Endothelial cell of umbilical vein (primary cell): ENCODE measurements around the gene FAM217A. TPM values are rescaled to one million over a fixed set of nuclear protein-coding genes. Genes with fewer than 3 reads are reported as not detected.

Source experiments
- BruUV-seq: library from RNA; stranded (reverse); fragments of 400-500 nt; replicated peaks from 2 replicates; lab custom pipeline; 2021; lab: Mats Ljungman, UMichigan
- CTCF ChIA-PET: fragments of 300-600, 350-600 bp; sonication (Branson Sonifier 250); formaldehyde crosslinking; loops from one replicate; lab custom pipeline; 2021; ENCODE audit warnings: antibody characterized with exemption, inconsistent platforms; lab: Charles Lee
- POLR2A ChIA-PET: fragments of 300-600, 350-600 bp; sonication (Branson Sonifier 250); formaldehyde crosslinking; loops from one replicate; lab custom pipeline; 2021; ENCODE audit warnings: antibody characterized with exemption, inconsistent platforms; lab: Charles Lee
- DNase-seq: peaks from one replicate; pipeline ENCODE4 v3.0.0-alpha.2; 2011; ENCODE audit warnings: low read depth, low spot score
- FAIRE-seq: peaks from 2 replicates; lab custom pipeline; 2011; peaks lifted over from hg19 to GRCh38; lab: Jason Lieb, UNC
- H2AFZ ChIP-seq: 2 replicates; pipeline ENCODE4 v1.6.0; 2012; ENCODE audit warnings: low read depth, low read length, control low read depth, inconsistent platforms
- H3K27ac ChIP-seq: 2 replicates; pipeline ENCODE4 v1.5.1; 2011; ENCODE audit warnings: low read depth, mild to moderate bottlenecking, control low read depth, low read length, moderate library complexity; ENCODE audit not compliant: insufficient read depth
- H3K27me3 ChIP-seq, 2 experiments: 2 replicates each; pipeline versions ENCODE4 v1.6.0 to v1.6.1; 2011; ENCODE audit warnings: low read length in 2 of 2, mixed read lengths in 1 of 2; ENCODE audit not compliant: control insufficient read depth in 2 of 2, insufficient read depth in 2 of 2
- H3K36me3 ChIP-seq, 2 experiments: 2 replicates in 1 of 2; 3 replicates in 1 of 2; pipeline ENCODE4 v1.5.1; 2011; ENCODE audit warnings: low read length in 2 of 2, mild to moderate bottlenecking in 1 of 2, moderate library complexity in 1 of 2; ENCODE audit not compliant: control insufficient read depth in 2 of 2, insufficient read depth in 2 of 2; ENCODE audit errors: extremely low read depth in 1 of 2
- H3K4me1 ChIP-seq: 3 replicates; pipeline ENCODE4 v1.5.1; 2011; ENCODE audit warnings: mild to moderate bottlenecking, low read length; ENCODE audit not compliant: control insufficient read depth, insufficient read depth; ENCODE audit errors: extremely low read depth
- H3K4me2 ChIP-seq: 2 replicates; pipeline ENCODE4 v1.6.1; 2011; ENCODE audit warnings: low read length, control low read depth, mixed read lengths; ENCODE audit not compliant: insufficient read depth
- H3K4me3 ChIP-seq, 3 experiments: fragments of 200-600 bp in 1 of 3; sonication (generic), shearing (Covaris generic) in 1 of 3; replicated peaks in 1 of 3; 2 replicates each; pipeline ENCODE4 v1.5.1; 2011 to 2016; ENCODE audit warnings: control low read depth in 3 of 3, low read length in 3 of 3, mild to moderate bottlenecking in 2 of 3, inconsistent platforms in 1 of 3, low read depth in 1 of 3, moderate library complexity in 1 of 3; ENCODE audit not compliant: insufficient read depth in 1 of 3
- H3K79me2 ChIP-seq: 2 replicates; pipeline ENCODE4 v1.6.0; 2012; ENCODE audit warnings: low read length, inconsistent platforms; ENCODE audit not compliant: control insufficient read depth, insufficient read depth
- H3K9ac ChIP-seq: replicated peaks from 2 replicates; pipeline ENCODE3; 2011; ENCODE audit warnings: low read length, control low read depth; ENCODE audit not compliant: insufficient read depth; ENCODE audit errors: extremely low read depth
- H3K9me1 ChIP-seq: replicated peaks from 3 replicates; pipeline ENCODE4 v1.6.0; 2011; ENCODE audit warnings: mild to moderate bottlenecking, low read length; ENCODE audit not compliant: control insufficient read depth, insufficient read depth; ENCODE audit errors: extremely low read depth
- H3K9me3 ChIP-seq: replicated peaks from 2 replicates; pipeline ENCODE4 v1.5.1; 2012; ENCODE audit warnings: low read length, inconsistent platforms; ENCODE audit not compliant: control insufficient read depth, insufficient read depth
- H4K20me1 ChIP-seq: replicated peaks from 2 replicates; pipeline ENCODE3; 2011; ENCODE audit warnings: mild to moderate bottlenecking, low read length; ENCODE audit not compliant: control insufficient read depth, insufficient read depth; ENCODE audit errors: extremely low read depth
- CTCF ChIP-seq, 2 donors: IDR thresholded peaks; 1 replicate in 1 of 2; 2 replicates in 1 of 2; pipeline ENCODE4 v1.5.1; 2011; ENCODE audit warnings: low read length in 2 of 2, mild to moderate bottlenecking in 2 of 2, moderate library complexity in 2 of 2, control low read depth in 1 of 2, inconsistent platforms in 1 of 2, low read depth in 1 of 2; ENCODE audit not compliant: insufficient read depth in 1 of 2; ENCODE audit errors: extremely low read depth in 1 of 2
- EZH2 ChIP-seq: IDR thresholded peaks from 2 replicates; pipeline ENCODE4 v1.6.1; 2012; ENCODE audit warnings: borderline replicate concordance, low read depth, mild to moderate bottlenecking, moderate library complexity, low read length, inconsistent platforms; ENCODE audit not compliant: severe bottlenecking
- FOS ChIP-seq: IDR thresholded peaks from 2 replicates; pipeline ENCODE4 v1.6.1; 2011; ENCODE audit warnings: mild to moderate bottlenecking, low read length, moderate library complexity, borderline replicate concordance; ENCODE audit not compliant: insufficient read depth
- GATA2 ChIP-seq: IDR thresholded peaks from 2 replicates; pipeline ENCODE4 v1.7.0; 2011; ENCODE audit warnings: low read depth, mild to moderate bottlenecking, moderate library complexity, mixed read lengths, low read length; ENCODE audit not compliant: insufficient read length, insufficient read depth
- JUN ChIP-seq: IDR thresholded peaks from 2 replicates; pipeline ENCODE4 v1.6.1; 2011; ENCODE audit warnings: borderline replicate concordance, low read depth; ENCODE audit not compliant: insufficient read length, insufficient read depth
- MYC ChIP-seq: IDR thresholded peaks from one replicate; pipeline ENCODE4 v1.6.1; 2011; ENCODE audit warnings: mild to moderate bottlenecking, low read depth, low read length
- POLR2A ChIP-seq: IDR thresholded peaks from 2 replicates; pipeline ENCODE4 v1.6.1; 2012; ENCODE audit warnings: low read depth, mild to moderate bottlenecking, control low read depth, low read length
- POLR2AphosphoS5 ChIP-seq: IDR thresholded peaks from 2 replicates; pipeline ENCODE4 v1.6.1; 2012; ENCODE audit warnings: low read depth, mild to moderate bottlenecking, control low read depth, low read length, moderate library complexity; ENCODE audit not compliant: insufficient read depth
- dilution Hi-C: fragments of 300-500 bp; cut with MboI; formaldehyde crosslinking; loops from one replicate; pipeline ENCODE4 v1.15.0; 2019; ENCODE audit warnings: low sequenced_read_pairs; ENCODE audit not compliant: extremely low pct_ligation_motif_present
- intact Hi-C: fragments of 100-400 bp; cut with micrococcal nuclease; formaldehyde crosslinking; loops from one replicate; pipeline ENCODE4 v1.10.0; 2022
- polyA plus RNA-seq, 4 experiments: library from polyadenylated mRNA; depleted of rRNA in 3 of 4; stranded (reverse) in 3 of 4; unstranded in 1 of 4; fragments of >200 nt; gene quantifications; 2 replicates each; pipeline versions ENCODE4 v1.2.1 to v1.2.3, GENCODE V29; 2011 to 2012; ENCODE audit warnings: missing spikeins in 1 of 4
- total RNA-seq: library from RNA; stranded (reverse); gene quantifications from 2 replicates; pipeline ENCODE4 v1.2.3, GENCODE V29; 2021
- TF ChIP-seq, protein P1 (sequence below): IDR thresholded peaks from 2 replicates; pipeline ENCODE4 v1.6.1; 2011; ENCODE audit not compliant: insufficient read depth, insufficient read length

FAM217A gene
- total and polyA plus RNA-seq, 2 donors (not counting 3 experiments of a cell fraction or from before 2014, with no cell fraction given): not detected

DNA sequence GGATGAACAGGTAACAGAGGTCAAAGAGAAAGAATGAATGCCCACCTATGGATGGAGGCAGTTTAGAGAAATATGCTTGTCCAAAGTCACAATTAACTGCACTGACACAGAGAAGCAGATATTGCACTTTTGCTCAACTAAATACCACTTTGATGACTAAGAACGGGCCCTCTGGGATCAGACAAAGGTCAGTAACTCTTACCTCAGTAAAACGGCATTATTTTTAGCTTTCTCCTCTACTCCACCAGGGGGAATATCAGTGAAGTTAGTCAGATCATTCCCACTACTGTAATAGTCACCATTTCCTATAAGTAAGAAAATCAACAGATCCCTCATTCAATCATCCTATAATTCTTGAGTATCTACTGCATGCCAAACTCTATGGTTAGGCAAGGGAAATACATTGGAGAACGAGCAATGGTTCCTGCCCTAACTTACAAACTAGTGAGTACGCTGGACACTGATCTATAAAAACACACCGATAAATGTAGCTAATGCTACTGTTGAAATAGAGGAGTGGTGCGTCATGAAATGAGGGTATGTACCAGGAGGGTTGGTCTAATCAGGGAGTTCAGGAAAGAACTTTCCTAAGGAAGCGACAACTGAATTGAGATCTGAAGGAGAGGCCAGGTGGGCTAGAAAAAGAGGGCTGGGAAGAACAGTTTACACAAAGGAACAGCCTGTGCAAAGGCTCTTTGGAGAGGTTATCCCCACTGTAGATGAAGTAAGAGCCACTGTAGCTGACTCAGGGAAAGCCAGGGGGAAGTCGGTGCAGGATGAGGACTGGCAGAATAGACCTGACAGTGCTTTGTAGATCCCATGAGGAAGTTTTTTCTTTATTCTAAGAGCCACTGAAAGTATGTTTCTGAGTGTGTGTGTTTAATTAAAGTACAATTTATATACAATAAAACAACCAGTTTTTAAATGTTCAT is 47.3 kb upstream of the FAM217A start:
- Histone ChIP-seq H2AFZ (no peak overlapping the region), H3K9ac (no peak overlapping the region), H4K20me1 (no peaks in the 10 kb centered on the region), H3K27ac (peak overlapping the region; percentile 54), H3K4me3 (no peak overlapping the region), H3K36me3 (peaks cover 4 to 11% of the 10 kb centered on the region in 2 experiments), H3K9me3 (no peaks in the 10 kb centered on the region), H3K4me2 (peak overlapping the region; percentile 35), H3K27me3 (no peaks in the 10 kb centered on the region), H3K4me1 (peaks cover 50% of the 10 kb centered on the region), H3K79me2 (peaks cover 14% of the 10 kb centered on the region), H3K9me1 (no peaks in the 10 kb centered on the region)
- dilution Hi-C loops: no loop called here
- CTCF ChIA-PET: interaction anchor here (0.6 to 4.9 kb wide), 10 partner anchors 10 to 108 kb away, joined by 3 to 59 read pairs (median 4); partner anchors contain the start of gene ECI2
- intact Hi-C loops: loop anchor here (1.0 to 2.0 kb wide), 4 partner anchors 8 to 84 kb away; no protein-coding TSS in a partner anchor
- TSS peak; percentile 19 for BruUV-seq
- DNase-seq (peak; percentile 83), FAIRE-seq (peak; percentile 90)
- POLR2A ChIA-PET: interaction anchor here (1.4 kb wide), 1 partner anchor 73 kb away, joined by 3 read pairs; no protein-coding TSS in a partner anchor
- TF ChIP-seq, protein P1, sequence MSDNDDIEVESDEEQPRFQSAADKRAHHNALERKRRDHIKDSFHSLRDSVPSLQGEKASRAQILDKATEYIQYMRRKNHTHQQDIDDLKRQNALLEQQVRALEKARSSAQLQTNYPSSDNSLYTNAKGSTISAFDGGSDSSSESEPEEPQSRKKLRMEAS: no peak
- TF ChIP-seq GATA2 (peak; percentile 22), JUN (peak; percentile 67), EZH2 (no peak), MYC (no peak), POLR2AphosphoS5 (peak; percentile 60), POLR2A (peak; percentile 38), CTCF (IDR thresholded peaks at IDR 0.05; ENCODE audit: extremely low read depth in 1 of 2, insufficient read depth in 1 of 2, low read depth in 1 of 2, low read length in 2 of 2) (peak; percentile 23 to 28), FOS (peak; percentile 88)
